GM23248 (cell line): ENCODE measurements around the gene UROC1. TPM values are rescaled to one million over a fixed set of nuclear protein-coding genes. Genes with fewer than 3 reads are reported as not detected.

Experiments used
- DNase-seq: peaks from one replicate; pipeline ENCODE4 v3.0.0-alpha.2; 2015
- H2AFZ ChIP-seq: fragments of 200-600 bp; sonication (generic); 2 replicates; pipeline ENCODE4 v1.6.1; 2016; ENCODE audit warnings: antibody characterized with exemption
- H3F3A ChIP-seq: fragments of 200-600 bp; sonication (generic); 2 replicates; pipeline ENCODE4 v1.6.1; 2016; ENCODE audit warnings: mild to moderate bottlenecking, antibody characterized with exemption, mixed run types; ENCODE audit not compliant: insufficient read depth
- H3K27ac ChIP-seq: fragments of 200-600 bp; sonication (generic); 2 replicates; pipeline ENCODE4 v1.5.1; 2016; ENCODE audit warnings: mild to moderate bottlenecking
- H3K27me3 ChIP-seq: fragments of 200-600 bp; sonication (generic); replicated peaks from 2 replicates; pipeline ENCODE4 v1.6.1; 2016; ENCODE audit warnings: mild to moderate bottlenecking; ENCODE audit not compliant: insufficient read depth
- H3K36me3 ChIP-seq: fragments of 200-600 bp; sonication (generic); 2 replicates; pipeline ENCODE4 v1.6.1; 2016; ENCODE audit warnings: low read depth, mild to moderate bottlenecking
- H3K4me1 ChIP-seq: fragments of 200-600 bp; sonication (generic); 2 replicates; pipeline ENCODE4 v1.6.1; 2016; ENCODE audit warnings: mild to moderate bottlenecking; ENCODE audit not compliant: insufficient read depth
- H3K4me2 ChIP-seq: fragments of 200-600 bp; sonication (generic); one replicate; pipeline ENCODE4 v1.6.1; 2016; ENCODE audit warnings: mild to moderate bottlenecking; ENCODE audit not compliant: unreplicated experiment
- H3K4me3 ChIP-seq: fragments of 200-600 bp; sonication (generic); 2 replicates; pipeline ENCODE4 v1.5.1; 2016; ENCODE audit warnings: mild to moderate bottlenecking
- H3K79me2 ChIP-seq: fragments of 200-600 bp; sonication (generic); 2 replicates; pipeline ENCODE4 v1.6.1; 2016; ENCODE audit warnings: mild to moderate bottlenecking; ENCODE audit not compliant: insufficient read depth
- H3K9ac ChIP-seq: fragments of 200-600 bp; sonication (generic); 2 replicates; pipeline ENCODE4 v1.6.1; 2016; ENCODE audit warnings: mild to moderate bottlenecking
- H3K9me2 ChIP-seq: fragments of 200-600 bp; sonication (generic); 2 replicates; pipeline ENCODE4 v1.6.1; 2016; ENCODE audit warnings: mixed run types, mild to moderate bottlenecking, moderate library complexity; ENCODE audit not compliant: insufficient read depth
- H3K9me3 ChIP-seq: fragments of 200-600 bp; sonication (generic); one replicate; pipeline ENCODE4 v1.6.1; 2017; ENCODE audit warnings: low read depth
- H4K20me1 ChIP-seq: fragments of 200-600 bp; sonication (generic); 2 replicates; pipeline ENCODE4 v1.6.0; 2016; ENCODE audit not compliant: insufficient read depth
- EZH2 ChIP-seq: fragments of 200-600 bp; sonication (generic); IDR thresholded peaks from 2 replicates; pipeline ENCODE4 v1.6.1; 2018; ENCODE audit warnings: antibody characterized with exemption, mild to moderate bottlenecking; ENCODE audit not compliant: insufficient read depth, poor library complexity, severe bottlenecking
- EZH2phosphoT487 ChIP-seq: fragments of 200-600 bp; sonication (generic); IDR thresholded peaks from 2 replicates; pipeline ENCODE4 v1.6.1; 2018; ENCODE audit warnings: antibody characterized with exemption, moderate library complexity, mild to moderate bottlenecking, low read depth; ENCODE audit not compliant: insufficient read depth
- WGBS, 2 experiments: methylation state at CpG; one replicate each; pipeline ENCODE4 v1.1.6; 2015 to 2017; ENCODE audit warnings: low lambda C conversion rate in 2 of 2, low coverage in 1 of 2; ENCODE audit errors: missing lambda C conversion rate in 2 of 2; 5-methylcytosine and 5-hydroxymethylcytosine counted together
- in situ Hi-C: fragments of 300-500 bp; cut with MboI; formaldehyde crosslinking; loops from 2 replicates; pipeline ENCODE4 v1.15.0; 2020
- polyA plus RNA-seq: library from polyadenylated mRNA; unstranded; fragments of >200 nt; fragmentation: Nextera tagmentation; extraction: Ambion mirVana; gene quantifications from 2 replicates; pipeline ENCODE4 v1.2.1, GENCODE V29; 2016
- total RNA-seq: library from RNA; depleted of rRNA; stranded (reverse); fragments of >200 nt; shearing (Covaris generic); gene quantifications from 2 replicates; pipeline ENCODE4 v1.2.3, GENCODE V29; 2014

UROC1 gene
- total and polyA plus RNA-seq, 2 experiments from 2014 or later: not detected

DNA sequence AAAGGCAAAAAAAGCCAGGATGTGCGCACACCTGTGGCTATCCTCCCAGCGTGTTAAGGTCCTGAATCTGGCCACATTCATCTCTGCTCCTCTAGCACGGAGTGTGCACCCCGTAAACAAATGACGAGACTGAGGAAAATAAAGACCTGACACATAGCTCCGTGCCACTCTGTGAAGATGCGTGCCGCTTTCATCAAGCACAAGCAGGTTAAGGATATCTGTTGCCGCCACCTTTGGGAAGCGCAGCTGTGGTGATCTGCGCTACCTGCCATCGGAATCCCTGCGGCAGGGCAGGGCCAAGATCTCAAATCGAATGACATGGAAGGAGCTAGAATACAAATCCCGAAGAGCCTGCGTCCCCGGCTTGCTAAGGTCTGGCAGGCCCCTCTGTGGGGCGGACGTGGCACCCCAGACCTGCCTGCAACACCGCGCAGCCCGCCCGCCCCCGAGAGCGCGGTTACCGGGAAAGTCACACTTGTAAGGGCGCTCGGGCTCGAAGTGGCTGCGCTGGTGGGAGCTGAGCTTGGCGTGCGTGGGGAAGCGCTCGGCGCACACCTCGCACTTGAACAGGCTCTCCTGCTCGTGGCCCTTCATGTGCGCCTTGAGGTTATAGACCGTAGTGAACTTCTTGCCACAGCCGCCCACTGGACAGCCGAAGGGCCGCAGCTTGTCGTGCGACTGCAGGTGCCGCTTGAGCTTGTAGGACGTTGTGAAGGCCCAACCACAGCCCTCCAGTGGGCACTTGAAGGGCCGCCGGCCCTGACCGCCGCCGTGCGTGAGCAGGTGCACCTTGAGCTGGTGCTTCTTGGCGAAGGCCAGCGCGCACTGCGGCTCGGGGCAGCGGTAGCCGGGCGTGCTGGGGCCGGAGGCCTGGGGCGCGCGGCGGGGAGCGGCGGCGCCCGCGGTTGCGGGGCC is 42.8 kb downstream of the UROC1 start:
- Histone ChIP-seq H3K9ac (peak overlapping the region; percentile 85), H2AFZ (no peak overlapping the region), H3K9me2 (no peaks in the 10 kb centered on the region), H3K4me1 (peaks cover 28% of the 10 kb centered on the region), H3F3A (peaks cover 27% of the 10 kb centered on the region), H4K20me1 (peaks cover 16% of the 10 kb centered on the region), H3K36me3 (peaks cover 17% of the 10 kb centered on the region), H3K4me3 (peak overlapping the region; percentile 84), H3K4me2 (peak overlapping the region; percentile 89), H3K9me3 (no peaks in the 10 kb centered on the region), H3K79me2 (peaks cover 50% of the 10 kb centered on the region), H3K27me3 (no peaks in the 10 kb centered on the region), H3K27ac (peak overlapping the region; percentile 71)
- TF ChIP-seq EZH2phosphoT487: no peak
- in situ Hi-C loops: no loop called here
- 11 to 13% methylated on average over 68 to 71 of the region's 72 CpGs for WGBS, 2 experiments
- peak; percentile 72 for DNase-seq

DNA sequence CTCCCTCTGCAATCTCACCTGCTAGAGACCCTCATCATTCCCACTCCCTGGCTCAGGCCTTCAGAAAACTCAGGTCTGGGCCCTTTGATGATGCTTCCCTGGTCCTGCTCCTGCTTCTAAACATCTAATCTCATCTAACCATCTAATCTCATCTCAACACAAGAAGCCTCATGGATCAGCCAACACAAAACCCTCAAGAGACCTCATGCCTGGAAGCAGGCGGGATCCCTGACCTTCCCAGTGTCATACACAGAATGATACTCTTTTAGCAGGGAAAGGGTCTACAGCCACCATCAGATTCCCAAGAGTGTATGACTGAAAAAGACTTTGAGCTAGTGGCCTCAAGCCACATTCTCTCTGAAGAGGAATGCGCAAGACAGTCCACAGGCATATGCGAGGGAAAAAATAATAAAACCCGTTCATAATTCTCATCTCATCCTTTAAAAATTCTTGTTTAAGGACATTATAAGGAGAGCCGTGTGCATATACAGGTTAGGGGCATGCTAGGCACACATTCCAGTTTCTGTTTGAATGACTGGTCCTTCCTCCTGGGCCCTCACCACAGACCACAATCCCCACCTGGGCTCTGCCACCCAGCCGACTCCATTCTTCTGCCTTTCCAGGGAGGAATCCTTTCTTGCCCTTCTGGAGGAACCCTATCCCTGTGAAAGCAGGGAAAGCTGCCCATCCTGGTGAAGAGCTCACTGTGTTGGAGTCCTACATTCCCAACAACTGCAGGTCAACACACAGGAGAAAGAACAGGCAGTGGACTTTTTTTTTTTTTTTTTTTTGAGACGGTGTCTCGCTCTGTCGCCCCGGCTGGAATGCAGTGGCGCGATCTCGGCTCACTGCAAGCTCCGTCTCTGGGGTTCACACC is 44.0 kb downstream of the UROC1 start:
- H3K36me3 ChIP-seq: peaks cover 20% of the 10 kb centered on the region
- peaks cover 28% of the 10 kb centered on the region for H3K4me1 ChIP-seq
- peak overlapping the region; percentile 86; the same call in 1 of the 2 replicates for H3K27ac ChIP-seq
- TF ChIP-seq EZH2phosphoT487 (no peak), EZH2 (no peak)
- no peak overlapping the region for H2AFZ ChIP-seq
- H3K79me2 ChIP-seq: peaks cover 62% of the 10 kb centered on the region
- no peaks in the 10 kb centered on the region for H3K9me2 ChIP-seq
- peaks cover 27% of the 10 kb centered on the region for H3F3A ChIP-seq
- H3K9ac ChIP-seq: peak overlapping the region; percentile 52; the same call in 1 of the 2 replicates
- no peaks in the 10 kb centered on the region for H3K27me3 ChIP-seq
- peak overlapping the region; percentile 89 for H3K4me2 ChIP-seq
- no peaks in the 10 kb centered on the region for H3K9me3 ChIP-seq
- no peak for DNase-seq
- 89 to 90% methylated on average over 10 to 14 of the region's 14 CpGs for WGBS, 2 experiments
- in situ Hi-C loops: no loop called here
- H3K4me3 ChIP-seq: no peak overlapping the region; the same call in 1 of the 2 replicates
- peaks cover 16% of the 10 kb centered on the region for H4K20me1 ChIP-seq

DNA sequence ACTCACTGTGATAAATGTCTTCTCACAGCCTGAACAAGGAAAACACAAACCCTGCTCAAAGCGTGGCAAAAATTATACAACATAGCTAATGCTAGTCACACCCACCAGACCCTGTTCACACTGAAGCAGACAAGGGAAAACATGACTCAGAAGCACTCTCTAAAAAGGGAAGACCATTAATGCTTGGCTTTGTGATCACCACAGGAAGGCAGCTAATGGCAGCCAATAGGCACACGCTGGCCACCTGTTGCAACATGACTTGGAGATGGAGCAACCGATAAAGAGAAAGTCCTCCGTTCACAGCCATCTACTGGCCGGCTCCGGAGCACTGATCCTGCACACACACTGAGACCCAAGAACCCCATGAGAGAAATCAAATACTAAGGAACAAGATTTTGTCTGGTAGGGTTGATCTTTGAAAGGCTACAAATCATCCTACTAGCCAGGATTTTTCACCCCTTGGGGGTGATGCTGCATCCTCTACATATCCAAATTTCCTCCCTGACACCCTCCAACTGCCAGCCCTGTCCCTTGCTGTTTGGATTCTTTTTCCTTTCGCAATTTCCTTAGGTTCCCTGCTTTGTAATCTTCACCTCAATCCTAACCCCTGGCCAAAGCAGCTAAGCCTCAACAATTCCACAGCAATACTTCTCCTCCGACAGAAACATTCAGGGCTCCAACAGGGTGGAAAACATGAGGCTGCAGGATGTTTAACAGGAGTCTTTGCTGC is 45.1 kb downstream of the UROC1 start:
- Histone ChIP-seq H3K79me2 (peaks cover 73% of the 10 kb centered on the region), H3K9ac (peak overlapping the region; percentile 70), H3K4me1 (peaks cover 28% of the 10 kb centered on the region), H4K20me1 (peaks cover 16% of the 10 kb centered on the region), H3F3A (peaks cover 24% of the 10 kb centered on the region), H3K9me3 (no peaks in the 10 kb centered on the region), H3K4me3 (peak overlapping the region; percentile 61), H3K27me3 (no peaks in the 10 kb centered on the region), H2AFZ (no peak overlapping the region), H3K27ac (peak overlapping the region; percentile 86), H3K4me2 (peak overlapping the region; percentile 62), H3K36me3 (peaks cover 24% of the 10 kb centered on the region), H3K9me2 (no peaks in the 10 kb centered on the region)
- WGBS, 2 experiments: 14 to 19% methylated on average over 8 of the region's 8 CpGs
- in situ Hi-C loops: no loop called here
- TF ChIP-seq EZH2 (no peak), EZH2phosphoT487 (no peak)
- DNase-seq: peak; percentile 98

DNA sequence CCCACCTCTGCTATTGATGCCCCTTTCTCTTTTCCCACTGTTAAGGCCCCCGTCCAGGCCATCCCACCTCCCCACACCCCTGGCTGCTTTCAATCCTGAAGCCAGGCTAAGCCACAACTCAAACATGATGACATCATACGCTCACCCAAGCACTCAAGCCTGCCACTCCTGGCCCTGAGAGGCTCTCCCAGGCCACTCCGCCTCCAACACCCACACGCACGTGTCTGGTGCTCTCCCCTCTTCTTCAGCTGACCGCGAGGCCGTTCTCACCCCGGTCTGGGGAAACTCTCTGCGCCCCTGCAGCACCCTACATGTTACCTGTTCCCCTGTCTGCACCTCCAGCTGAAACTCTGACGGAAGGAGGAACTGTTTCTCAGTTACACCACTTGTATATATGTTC is 48.1 kb downstream of the UROC1 start:
- no peak overlapping the region for H3K4me2 ChIP-seq

More for the DNA sequence above, 48.1 kb downstream of the UROC1 start:
- no peak for DNase-seq
- no peaks in the 10 kb centered on the region for H3K27me3 ChIP-seq
- no peak overlapping the region for H2AFZ ChIP-seq
- TF ChIP-seq EZH2 (no peak), EZH2phosphoT487 (no peak)
- H3K4me1 ChIP-seq: peaks cover 26% of the 10 kb centered on the region
- H3K9me2 ChIP-seq: no peaks in the 10 kb centered on the region
- no peaks in the 10 kb centered on the region for H3K9me3 ChIP-seq
- peaks cover 24% of the 10 kb centered on the region for H3F3A ChIP-seq
- WGBS, 2 experiments: 95 to 96% methylated on average over 11 of the region's 11 CpGs
- no peak overlapping the region for H3K4me3 ChIP-seq
- H3K27ac ChIP-seq: no peak overlapping the region
- in situ Hi-C loops: no loop called here
- peaks cover 16% of the 10 kb centered on the region for H4K20me1 ChIP-seq
- H3K36me3 ChIP-seq: peaks cover 33% of the 10 kb centered on the region
- H3K79me2 ChIP-seq: peaks cover 83% of the 10 kb centered on the region
- H3K9ac ChIP-seq: no peak overlapping the region
